Bronchial epithelial cell (primary cell): Measurements from ENCODE around the gene CHKB. TPM values are rescaled to one million over a fixed set of nuclear protein-coding genes. Genes with fewer than 3 reads are reported as not detected.

Experiments
- DNase-seq: peaks from one replicate; pipeline ENCODE4 v3.0.0-alpha.2; 2010; ENCODE audit warnings: low read depth
- FAIRE-seq: peaks from 2 replicates; lab custom pipeline; 2011; peaks lifted over from hg19 to GRCh38; lab: Jason Lieb, UNC
- H3K27me3 ChIP-seq: 2 replicates; pipeline ENCODE4 v1.5.1; 2011; ENCODE audit warnings: low read length; ENCODE audit not compliant: control insufficient read depth, insufficient read depth
- H3K36me3 ChIP-seq: 2 replicates; pipeline ENCODE4 v1.5.1; 2011; ENCODE audit warnings: low read length; ENCODE audit not compliant: control insufficient read depth, insufficient read depth
- H3K4me3 ChIP-seq: 2 replicates; pipeline ENCODE4 v1.5.1; 2011; ENCODE audit warnings: mild to moderate bottlenecking, low read depth, low read length, control low read depth
- CTCF ChIP-seq: IDR thresholded peaks from 2 replicates; pipeline ENCODE4 v1.5.1; 2011; ENCODE audit warnings: mild to moderate bottlenecking, moderate library complexity, low read length, control low read depth, inconsistent platforms; ENCODE audit not compliant: insufficient read depth, severe bottlenecking
- total RNA-seq: library from RNA; depleted of rRNA; stranded (reverse); fragments of >200 nt; gene quantifications from 2 replicates; pipeline ENCODE4 v1.2.1, GENCODE V29; 2014

CHKB gene
- total RNA-seq, 1 donor from 2014 or later, result 27.6 TPM

- no peak for TF ChIP-seq CTCF
- Histone ChIP-seq H3K4me3 (no peak overlapping the region), H3K36me3 (peaks cover 11% of the 10 kb centered on the region), H3K27me3 (no peaks in the 10 kb centered on the region)
- FAIRE-seq (no peak), DNase-seq (no peak)
Observed at GRCh38 chr22:50584106-50585096, 1.8 kb upstream of the CHKB start.

GRCh38 chr22:50583294-50583861, 729 bp upstream of the CHKB start:
- DNase-seq (no peak), FAIRE-seq (no peak)
- Histone ChIP-seq H3K36me3 (peaks cover 13% of the 10 kb centered on the region), H3K4me3 (peak overlapping the region; percentile 82), H3K27me3 (no peaks in the 10 kb centered on the region)
- no peak for TF ChIP-seq CTCF

GRCh38 chr22:50581950-50582492, 628 bp downstream of the CHKB start:
- Histone ChIP-seq H3K4me3 (peak overlapping the region; percentile 82), H3K36me3 (peaks cover 13% of the 10 kb centered on the region), H3K27me3 (no peaks in the 10 kb centered on the region)
- TF ChIP-seq CTCF, result no peak
- DNase-seq, result peak; percentile 12
- no peak for FAIRE-seq

- TF ChIP-seq CTCF, result no peak
- no peak for FAIRE-seq
Observed at GRCh38 chr22:50581031-50581949, 1.4 kb downstream of the CHKB start.

GRCh38 chr22:50579752-50580151, 2.9 kb downstream of the CHKB start:
- Histone ChIP-seq H3K36me3 (peaks cover 13% of the 10 kb centered on the region), H3K27me3 (no peaks in the 10 kb centered on the region), H3K4me3 (no peak overlapping the region)
- no peak for TF ChIP-seq CTCF
- no peak for FAIRE-seq
- no peak for DNase-seq

More at GRCh38 chr22:50581031-50581949, 1.4 kb downstream of the CHKB start:
- no peak for DNase-seq
- Histone ChIP-seq H3K27me3 (no peaks in the 10 kb centered on the region), H3K36me3 (peaks cover 13% of the 10 kb centered on the region), H3K4me3 (peak overlapping the region; percentile 82)
